HEK293T (cell line): Measurements from ENCODE around the gene PTPN7.
"Not testable (repeated sequence)": the region's sequence is repeated elsewhere in the genome, so short reads cannot be mapped to it uniquely, and the experiment has no call there.

Source experiments
- CTCF ChIA-PET: fragments of 350-600 bp; formaldehyde crosslinking; extraction: SDS; loops from one replicate; lab custom pipeline; 2021; ENCODE audit warnings: antibody characterized with exemption, inconsistent platforms; lab: Yijun Ruan, JAX
- POLR2A ChIA-PET: fragments of 350-600 bp; formaldehyde crosslinking; extraction: SDS; loops from one replicate; lab custom pipeline; 2020; ENCODE audit warnings: antibody characterized with exemption, inconsistent platforms; lab: Yijun Ruan, JAX
- DNase-seq: peaks from one replicate; pipeline ENCODE4 v3.0.0; 2012; ENCODE audit warnings: mixed read lengths; ENCODE audit errors: extremely low spot score
- ARNT ChIP-seq: fragments of 450-650 bp; IDR thresholded peaks from 2 replicates; pipeline ENCODE4 v1.6.1; 2017; ENCODE audit warnings: mild to moderate bottlenecking
- BHLHE40 ChIP-seq: fragments of 450-650 bp; IDR thresholded peaks from 2 replicates; pipeline ENCODE4 v1.6.1; 2016; ENCODE audit warnings: mild to moderate bottlenecking, moderate library complexity, borderline replicate concordance
- CTBP1 ChIP-seq: fragments of 450-650 bp; IDR thresholded peaks from 2 replicates; pipeline ENCODE4 v1.6.1; 2016; ENCODE audit warnings: borderline replicate concordance
- ELF4 ChIP-seq: fragments of 450-650 bp; IDR thresholded peaks from 2 replicates; pipeline ENCODE4 v1.6.1; 2017; ENCODE audit warnings: antibody characterized with exemption
- FOXA1 ChIP-seq: fragments of 450-650 bp; IDR thresholded peaks from 2 replicates; pipeline ENCODE4 v1.6.1; 2016; ENCODE audit warnings: mild to moderate bottlenecking
- FOXK2 ChIP-seq: fragments of 450-650 bp; IDR thresholded peaks from 2 replicates; pipeline ENCODE4 v1.6.1; 2016; ENCODE audit warnings: mild to moderate bottlenecking
- FOXM1 ChIP-seq: fragments of 450-650 bp; IDR thresholded peaks from 2 replicates; pipeline ENCODE4 v1.6.1; 2017; ENCODE audit warnings: mild to moderate bottlenecking, borderline replicate concordance
- HDGF ChIP-seq: fragments of 450-650 bp; IDR thresholded peaks from 2 replicates; pipeline ENCODE4 v1.6.1; 2017; ENCODE audit warnings: antibody characterized with exemption, borderline replicate concordance
- L3MBTL2 ChIP-seq: fragments of 450-650 bp; conservative IDR thresholded peaks from 2 replicates; pipeline ENCODE4 v1.6.1; 2016; ENCODE audit warnings: mild to moderate bottlenecking
- LEF1 ChIP-seq: fragments of 450-650 bp; IDR thresholded peaks from 2 replicates; pipeline ENCODE4 v1.6.1; 2017; ENCODE audit warnings: mild to moderate bottlenecking, borderline replicate concordance
- NFRKB ChIP-seq: fragments of 450-650 bp; IDR thresholded peaks from 2 replicates; pipeline ENCODE4 v1.6.1; 2016; ENCODE audit warnings: mild to moderate bottlenecking, moderate library complexity
- SP1 ChIP-seq: fragments of 450-650 bp; IDR thresholded peaks from 2 replicates; pipeline ENCODE4 v1.6.1; 2017
- SUZ12 ChIP-seq: fragments of 450-650 bp; IDR thresholded peaks from 2 replicates; pipeline ENCODE4 v1.6.1; 2016; ENCODE audit warnings: mild to moderate bottlenecking
- TARDBP ChIP-seq: fragments of 450-650 bp; IDR thresholded peaks from 2 replicates; pipeline ENCODE4 v1.6.1; 2016
- ZNF384 ChIP-seq: fragments of 450-650 bp; IDR thresholded peaks from 2 replicates; pipeline ENCODE4 v1.6.1; 2016
- TF ChIP-seq, protein P1 (sequence below): fragments of 450-650 bp; IDR thresholded peaks from 2 replicates; pipeline ENCODE4 v1.6.1; 2016

Gene PTPN7

GRCh38 chr1:202184750-202185460, 24.5 kb upstream of the PTPN7 start:
- CTCF ChIA-PET, result interaction anchor here (0.6 to 2.0 kb wide), 5 partner anchors 8 to 102 kb away, joined by 3 to 7 read pairs (median 3); partner anchors contain the start of gene LGR6
- TF ChIP-seq FOXK2 (no peak), SUZ12 (no peak), HDGF (no peak), FOXA1 (no peak), ARNT (no peak), L3MBTL2 (no peak), NFRKB (no peak), TARDBP (no peak), ELF4 (no peak), SP1 (no peak), CTBP1 (no peak), LEF1 (no peak), ZNF384 (no peak), FOXM1 (no peak), BHLHE40 (no peak)
- TF ChIP-seq, protein P1, sequence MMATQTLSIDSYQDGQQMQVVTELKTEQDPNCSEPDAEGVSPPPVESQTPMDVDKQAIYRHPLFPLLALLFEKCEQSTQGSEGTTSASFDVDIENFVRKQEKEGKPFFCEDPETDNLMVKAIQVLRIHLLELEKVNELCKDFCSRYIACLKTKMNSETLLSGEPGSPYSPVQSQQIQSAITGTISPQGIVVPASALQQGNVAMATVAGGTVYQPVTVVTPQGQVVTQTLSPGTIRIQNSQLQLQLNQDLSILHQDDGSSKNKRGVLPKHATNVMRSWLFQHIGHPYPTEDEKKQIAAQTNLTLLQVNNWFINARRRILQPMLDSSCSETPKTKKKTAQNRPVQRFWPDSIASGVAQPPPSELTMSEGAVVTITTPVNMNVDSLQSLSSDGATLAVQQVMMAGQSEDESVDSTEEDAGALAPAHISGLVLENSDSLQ, result no peak
- DNase-seq, result peak; percentile 91
- POLR2A ChIA-PET, result interaction anchor here (1.3 kb wide), 1 partner anchor 144 kb away, joined by 3 read pairs; no protein-coding TSS in a partner anchor

DNA sequence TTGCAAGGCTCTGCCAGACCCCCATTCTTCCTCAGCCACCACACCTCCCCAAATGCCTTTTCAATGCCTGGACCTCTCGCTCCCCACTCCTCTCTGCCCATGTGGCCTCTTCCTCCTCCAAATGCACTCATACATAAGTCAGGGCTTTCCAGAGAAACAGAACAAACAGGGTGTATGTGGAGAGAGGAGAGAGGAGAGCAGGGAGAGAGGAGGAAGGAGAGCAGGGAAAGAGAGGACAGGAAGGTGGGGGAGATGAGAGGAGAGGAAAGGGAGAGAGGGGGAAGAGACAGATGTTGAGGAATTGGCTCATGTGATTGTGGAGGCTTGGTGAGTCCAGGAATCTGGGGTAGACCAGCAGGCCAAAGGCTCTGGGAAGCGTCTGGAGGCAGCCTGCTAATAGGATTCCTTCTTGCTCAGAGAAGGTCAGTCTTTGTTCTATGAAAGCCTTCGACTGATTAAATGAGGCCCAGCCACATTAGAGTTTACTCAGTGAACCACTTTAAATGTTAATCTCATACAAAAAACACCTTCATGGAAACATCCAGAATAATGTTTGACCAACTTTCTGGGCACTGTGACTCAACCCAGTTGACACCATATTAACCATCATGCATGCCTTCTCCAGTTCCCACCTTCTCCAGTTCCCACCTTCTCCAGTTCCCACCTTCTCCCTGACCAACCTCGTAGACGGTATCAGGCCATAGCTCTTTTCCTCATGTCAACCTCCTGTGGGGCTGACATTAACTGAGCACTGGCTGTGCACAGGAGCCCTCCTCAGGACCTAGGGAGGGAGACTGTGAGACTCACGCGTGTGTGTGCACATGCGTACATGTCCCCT, 21.9 kb upstream of the PTPN7 start:
- no peak for DNase-seq
- ChIA-PET CTCF (no interaction called here), POLR2A (no interaction called here)
- TF ChIP-seq ZNF384 (no peak), FOXM1 (no peak), ELF4 (no peak), NFRKB (no peak), FOXK2 (no peak), SP1 (no peak), TARDBP (no peak), FOXA1 (no peak), SUZ12 (no peak), BHLHE40 (no peak), CTBP1 (no peak), ARNT (no peak), HDGF (no peak), L3MBTL2 (no peak)
- TF ChIP-seq, protein P1, result no peak

- DNase-seq, result no peak
- ChIA-PET POLR2A (no interaction called here), CTCF (no interaction called here)
- TF ChIP-seq LEF1, result no peak
- TF ChIP-seq NFRKB, result no peak
- TF ChIP-seq FOXK2, result no peak
- TF ChIP-seq L3MBTL2, result no peak
- TF ChIP-seq ELF4, result no peak
- no peak for TF ChIP-seq FOXA1
These were observed 21.2 kb upstream of the PTPN7 start for GRCh38 chr1:202181586-202181985.

DNA sequence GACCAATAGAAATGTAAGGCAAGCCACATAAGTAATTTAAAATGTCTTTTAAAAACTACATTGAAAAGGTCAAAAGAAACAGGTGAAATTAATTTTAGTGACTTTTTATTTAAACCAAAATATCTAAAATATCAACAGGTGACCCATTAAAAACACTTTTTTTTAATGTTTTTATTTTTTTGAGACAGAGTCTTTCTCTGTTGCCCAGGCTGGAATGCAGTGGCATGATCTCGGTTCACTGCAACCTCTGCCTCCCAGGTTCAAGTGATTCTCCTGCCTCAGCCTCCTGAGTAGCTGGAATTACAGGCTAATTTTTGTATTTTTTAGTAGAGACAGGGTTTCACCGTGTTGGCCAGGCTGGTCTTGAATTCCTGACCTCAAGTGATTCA, 20.3 kb upstream of the PTPN7 start:
- CTCF ChIA-PET, result interaction anchor here (1.2 to 2.0 kb wide), 2 partner anchors 8 to 12 kb away, joined by 4 to 12 read pairs; no protein-coding TSS in a partner anchor
- POLR2A ChIA-PET, result interaction anchor here (1.3 kb wide), 1 partner anchor 161 kb away, joined by 6 read pairs; the partner anchor contains the start of gene UBE2T
- DNase-seq, result not testable (repeated sequence)

GRCh38 chr1:202179828-202180750, 19.7 kb upstream of the PTPN7 start:
- CTCF ChIA-PET, result interaction anchor here (1.2 to 2.0 kb wide), 2 partner anchors 9 to 13 kb away, joined by 4 to 12 read pairs; no protein-coding TSS in a partner anchor
- TF ChIP-seq LEF1 (no peak), ZNF384 (no peak), FOXA1 (no peak), ELF4 (no peak), FOXK2 (no peak), SP1 (no peak), FOXM1 (no peak), HDGF (no peak), NFRKB (no peak), BHLHE40 (no peak), ARNT (no peak), CTBP1 (no peak), SUZ12 (no peak), TARDBP (no peak), L3MBTL2 (no peak)
- TF ChIP-seq, protein P1, result no peak
- no peak for DNase-seq
- POLR2A ChIA-PET, result interaction anchor here (1.3 kb wide), 1 partner anchor 162 kb away, joined by 6 read pairs; the partner anchor contains the start of gene UBE2T
